ENCODE measurements around the gene SNAP91.
A peak's percentile ranks its signal among the peaks of the same experiment; 100 is the strongest.

The SNAP91 gene

DNA sequence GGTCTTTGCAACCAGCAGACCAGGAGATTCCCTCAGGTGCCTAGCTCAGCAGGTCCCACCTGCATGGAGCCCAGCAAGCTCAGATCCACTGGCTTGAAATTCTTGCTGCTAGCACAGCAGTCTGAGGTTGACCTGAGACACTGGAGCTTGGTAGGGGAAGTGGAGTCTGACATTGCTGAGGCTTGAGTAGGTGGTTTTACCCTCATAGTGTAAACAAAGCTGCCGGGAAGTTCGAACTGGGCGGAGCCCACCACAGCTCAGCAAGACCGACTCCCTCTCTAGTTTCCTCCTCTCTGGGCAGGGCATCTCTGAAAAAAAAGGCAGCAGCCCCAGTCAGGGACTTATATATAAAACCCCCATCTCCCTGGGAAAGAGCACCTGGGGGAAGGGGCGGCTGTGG is 162.3 kb downstream of the SNAP91 start:
- no peak for DNase-seq (ENCODE audit: low spot score)

DNA sequence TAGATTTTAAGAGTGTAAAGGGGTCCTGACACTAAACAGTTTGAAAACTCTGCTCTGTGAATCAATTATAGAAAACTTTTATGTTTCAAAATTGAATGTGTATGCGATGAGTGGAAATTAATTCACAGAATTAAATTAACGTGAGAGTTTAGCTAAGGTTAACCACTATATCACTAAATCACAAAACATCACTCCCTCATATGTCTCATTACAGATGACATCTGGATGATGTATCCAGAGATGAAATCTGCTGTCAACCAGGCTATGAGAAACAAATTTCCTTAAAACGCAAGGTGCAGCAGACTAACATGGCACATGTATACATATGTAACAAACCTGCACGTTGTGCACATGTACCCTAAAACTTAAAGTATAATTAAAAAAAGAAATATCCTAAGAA is 169.2 kb downstream of the SNAP91 start:
- DNase-seq (ENCODE audit: low spot score): no peak

DNA sequence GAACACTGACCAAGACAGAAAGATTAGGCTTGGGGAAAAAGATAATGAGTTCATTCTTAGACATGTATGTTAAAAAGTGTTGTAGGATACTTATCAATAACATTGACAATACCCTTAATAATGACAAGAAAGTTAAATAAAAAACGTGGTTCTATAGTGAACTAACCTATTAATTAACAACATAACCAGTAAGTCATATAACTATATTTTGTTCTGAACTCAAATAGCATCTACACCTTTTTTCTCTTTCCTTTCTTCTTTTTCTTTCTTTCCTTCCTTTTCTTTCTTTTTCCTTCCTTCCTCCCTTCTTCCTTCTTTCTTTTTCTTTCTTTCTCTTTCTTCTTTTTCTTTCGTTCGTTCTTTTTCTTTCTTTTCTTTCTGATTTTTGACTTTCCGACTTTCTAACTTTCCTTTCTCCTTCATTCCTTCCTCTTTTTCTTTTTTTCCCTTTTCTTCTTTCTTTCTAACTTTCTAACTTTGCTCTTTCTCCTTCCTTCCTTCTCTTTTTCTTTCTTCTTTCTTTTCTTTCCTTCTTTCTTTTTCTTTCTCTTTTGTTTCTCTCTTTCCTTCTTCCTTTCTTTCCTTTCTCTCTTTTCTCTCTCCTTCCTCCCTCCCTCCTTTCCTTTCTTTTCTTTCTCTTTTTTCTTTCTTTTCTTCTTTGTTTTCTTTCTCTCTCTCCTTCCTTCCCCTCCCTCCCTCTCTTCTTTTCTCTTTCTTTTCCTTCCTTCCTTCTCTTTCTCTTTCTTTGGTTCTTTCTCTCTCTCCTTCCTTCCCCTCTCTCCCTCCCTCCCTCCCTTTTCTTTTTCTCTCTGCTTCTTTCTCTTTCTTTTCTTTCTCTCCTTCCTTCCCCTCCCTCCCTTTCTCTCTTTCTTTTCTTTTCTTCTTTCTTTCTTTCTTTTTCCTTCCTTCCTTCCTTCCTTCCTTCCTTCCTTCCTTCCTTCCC is 172.0 kb downstream of the SNAP91 start:
- DNase-seq (ENCODE audit: low spot score): no peak

DNA sequence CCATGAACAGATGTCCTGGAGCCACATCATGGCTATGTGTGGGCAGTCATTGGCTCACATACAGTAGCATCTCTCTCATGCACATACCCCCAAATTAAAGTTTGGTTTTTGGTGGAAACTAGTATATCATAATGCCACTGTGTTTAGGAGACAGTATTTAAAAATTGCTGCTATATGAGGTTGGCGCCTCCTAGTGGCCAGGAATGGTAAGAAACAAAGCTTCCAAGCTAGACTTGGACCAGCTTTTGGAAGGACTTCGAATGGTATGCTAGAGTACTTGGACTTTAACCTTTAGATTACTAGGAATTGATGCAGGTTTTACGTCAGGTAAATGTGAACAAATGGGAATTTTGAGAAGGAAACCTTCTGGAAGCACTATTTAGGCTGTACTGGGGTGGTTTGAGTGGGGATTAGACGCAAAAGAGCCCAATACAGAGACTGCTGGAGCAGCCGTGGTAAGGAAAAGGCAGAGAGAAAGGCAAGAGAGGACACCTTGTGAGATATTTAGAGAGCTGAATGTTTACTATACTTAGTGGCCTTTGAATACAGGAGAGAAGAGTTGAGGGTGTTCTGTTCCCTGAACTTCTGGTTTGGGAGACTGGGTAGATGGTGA is 172.8 kb downstream of the SNAP91 start:
- DNase-seq (ENCODE audit: low spot score): peak; percentile 22

DNA sequence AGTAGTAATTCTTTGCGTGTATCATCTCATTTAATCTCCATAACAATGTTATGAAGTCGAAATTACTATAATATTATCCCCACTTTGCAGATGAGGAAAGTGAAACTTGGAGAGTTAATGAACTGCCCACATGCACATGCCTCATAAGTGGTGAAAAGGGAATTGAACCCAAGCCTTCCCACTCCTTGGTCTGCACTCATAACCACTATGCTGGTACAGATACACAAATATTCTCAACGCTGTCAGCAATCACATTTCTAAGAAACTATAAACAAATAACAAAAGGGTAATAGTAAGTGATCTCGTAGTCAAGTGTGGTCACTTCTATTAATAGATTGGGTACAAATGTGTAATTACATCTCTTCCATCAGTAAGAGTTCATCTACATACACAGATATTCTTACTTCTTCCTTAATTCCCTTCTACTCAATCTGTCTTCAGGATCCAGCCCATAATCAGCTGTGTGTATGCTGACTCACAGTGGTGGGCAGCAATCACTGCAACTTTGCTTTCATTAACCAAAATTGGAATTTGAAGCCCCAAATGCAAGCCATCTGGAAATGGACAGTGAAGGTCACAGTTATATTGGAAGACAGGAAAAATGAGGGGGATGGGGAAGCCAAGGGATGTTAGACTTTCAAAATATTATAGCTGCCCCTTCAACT is 190.0 kb downstream of the SNAP91 start:
- peak; percentile 4 for DNase-seq (ENCODE audit: low spot score)

DNA sequence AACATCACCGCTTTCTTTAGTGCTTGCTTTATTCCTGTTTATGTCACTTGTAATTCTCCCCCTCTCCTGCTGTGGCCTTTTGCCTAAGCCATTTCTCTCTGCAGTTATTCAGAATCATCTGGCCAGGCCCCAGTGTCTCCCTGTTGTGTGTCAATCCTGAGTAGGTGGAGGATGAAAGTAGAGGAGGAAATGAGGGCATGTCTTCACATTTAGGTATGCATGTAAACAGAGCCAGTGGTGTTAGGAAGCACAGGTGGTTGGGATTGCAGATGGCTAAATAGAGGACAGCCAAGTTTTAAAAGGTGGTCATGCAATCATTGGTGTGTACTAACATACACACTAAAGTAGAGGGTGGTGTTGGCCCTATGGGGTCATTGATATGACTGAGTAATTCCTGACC is 191.4 kb downstream of the SNAP91 start:
- no peak for DNase-seq (ENCODE audit: low spot score)

DNA sequence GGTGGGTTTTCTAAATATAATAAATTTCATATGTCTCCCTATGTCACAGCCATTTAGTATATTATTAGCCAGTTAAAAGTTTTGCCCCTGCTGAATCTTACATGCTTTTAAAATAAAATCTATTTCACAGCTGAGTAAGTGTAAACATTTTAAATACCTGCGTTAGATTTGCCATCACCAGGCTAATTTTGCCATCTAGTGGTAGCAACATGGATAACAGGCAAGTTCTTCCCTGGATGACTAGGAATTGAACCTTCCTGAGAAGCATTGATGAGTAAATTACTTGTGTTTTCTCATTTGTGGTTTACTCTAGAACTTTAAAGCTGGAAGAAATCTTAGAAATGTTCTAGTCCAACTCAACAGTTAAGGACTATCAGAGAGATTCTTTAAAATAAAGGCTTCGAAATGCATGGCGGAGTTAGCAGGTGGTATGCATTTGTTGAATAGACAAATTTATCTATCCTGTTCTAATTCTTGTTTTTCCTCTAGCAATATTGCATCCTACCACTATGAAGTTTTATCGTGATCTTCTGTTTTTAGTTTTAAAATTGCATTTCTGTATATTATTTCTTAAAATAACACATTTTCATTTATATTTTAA is 193.9 kb downstream of the SNAP91 start:
- peak; percentile 68 for DNase-seq (ENCODE audit: low spot score)

DNA sequence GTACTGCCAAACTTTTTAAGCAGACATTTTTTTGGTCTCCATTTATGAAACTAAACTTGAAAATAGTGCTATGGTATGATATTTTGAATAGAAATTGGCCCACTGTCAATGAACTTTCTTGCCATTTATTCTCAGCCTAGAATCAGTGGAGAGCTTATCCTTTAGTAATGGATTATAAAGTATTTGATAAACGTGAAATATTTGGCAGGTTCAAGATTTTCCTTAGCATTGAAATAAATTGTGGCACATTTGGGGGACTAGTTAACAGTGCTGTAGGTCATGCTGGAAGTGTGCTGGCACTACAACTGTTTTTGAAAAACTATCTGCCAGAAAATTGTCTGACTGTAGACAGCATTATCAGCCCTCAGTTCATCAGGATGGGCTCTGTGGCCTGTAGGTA is 194.4 kb downstream of the SNAP91 start:
- no peak for DNase-seq (ENCODE audit: low spot score)

DNA sequence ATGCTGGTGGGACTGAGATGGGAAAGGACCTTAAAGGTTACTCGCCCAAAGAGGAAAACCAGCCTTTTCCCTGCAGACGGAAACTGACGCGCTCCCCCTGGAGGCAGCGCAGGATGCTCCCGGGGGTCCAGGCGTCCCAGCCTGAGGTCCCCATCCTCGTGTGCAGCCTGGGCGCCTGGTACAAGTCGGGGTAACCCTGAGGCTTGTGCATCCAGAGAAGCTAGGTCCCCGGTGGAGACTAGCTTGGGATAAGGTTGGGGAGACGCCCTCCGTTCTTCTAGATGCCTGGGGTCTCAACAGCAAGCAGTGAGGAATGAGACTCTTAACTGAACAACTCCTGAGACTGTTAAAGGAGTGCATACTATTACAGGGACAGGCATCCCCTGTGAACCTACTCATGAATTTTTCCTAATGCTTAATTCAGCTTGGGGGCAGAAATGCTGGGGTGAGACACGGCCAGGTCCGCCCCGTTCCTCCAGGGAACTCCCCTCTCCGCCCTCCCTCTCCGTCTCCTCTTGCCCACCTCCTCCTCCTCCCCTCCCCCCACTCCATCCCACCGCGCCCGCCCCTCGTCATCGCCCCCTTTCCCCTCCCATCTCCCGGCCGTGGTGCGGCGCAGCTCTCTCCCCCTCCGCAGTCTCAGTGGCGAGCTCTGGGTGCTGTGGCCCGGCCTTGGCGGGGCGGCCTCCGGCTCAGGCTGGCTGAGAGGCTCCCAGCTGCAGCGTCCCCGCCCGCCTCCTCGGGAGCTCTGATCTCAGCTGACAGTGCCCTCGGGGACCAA is 196.8 kb downstream of the SNAP91 start, which contains the start of gene PRSS35:
Gene PRSS35 (plus strand): TSS at position 634 of the 781 bp plus-strand sequence. CDS start 10,908 bp downstream, outside the sequence.
- peak; percentile 11 for DNase-seq (ENCODE audit: low spot score)

DNA sequence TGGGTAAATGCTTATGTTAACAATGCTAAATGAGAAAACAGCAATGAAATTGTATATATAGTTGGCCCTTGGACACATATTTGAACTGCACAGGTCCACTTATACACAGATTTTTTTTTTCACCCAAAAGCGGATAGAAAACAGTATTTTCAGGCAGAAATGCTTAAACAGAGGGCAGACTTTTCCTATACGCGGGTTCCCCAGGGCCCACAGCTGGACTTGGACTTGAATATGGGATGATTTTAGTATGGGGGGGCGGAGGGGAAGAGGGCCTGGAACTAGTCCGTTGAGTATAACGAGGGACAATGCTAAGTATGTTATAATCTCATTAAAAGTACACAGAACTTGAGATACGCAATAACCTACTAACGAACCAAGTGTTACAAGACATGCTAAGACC is 197.6 kb downstream of the SNAP91 start:
- DNase-seq (ENCODE audit: low spot score): no peak

DNA sequence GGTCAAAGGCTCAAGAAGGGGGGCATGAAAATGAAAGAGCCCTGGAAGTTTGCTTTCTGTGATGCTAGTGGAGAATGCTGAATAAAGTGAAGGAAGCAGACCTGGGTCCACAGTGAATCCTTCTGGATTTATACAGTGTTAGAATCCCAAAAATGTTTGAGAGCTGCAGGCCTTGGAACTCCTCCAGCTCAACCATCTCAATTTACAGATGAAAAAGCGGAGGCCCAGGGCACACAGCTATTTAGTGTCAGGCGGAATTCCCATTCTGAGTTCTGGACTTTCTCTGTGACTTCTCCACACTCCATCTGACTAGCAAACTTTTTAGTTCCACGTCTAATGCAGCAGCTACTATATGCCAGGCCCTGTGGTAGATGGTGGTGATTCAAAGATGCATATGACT is 198.1 kb downstream of the SNAP91 start:
- no peak for DNase-seq (ENCODE audit: low spot score)

DNA sequence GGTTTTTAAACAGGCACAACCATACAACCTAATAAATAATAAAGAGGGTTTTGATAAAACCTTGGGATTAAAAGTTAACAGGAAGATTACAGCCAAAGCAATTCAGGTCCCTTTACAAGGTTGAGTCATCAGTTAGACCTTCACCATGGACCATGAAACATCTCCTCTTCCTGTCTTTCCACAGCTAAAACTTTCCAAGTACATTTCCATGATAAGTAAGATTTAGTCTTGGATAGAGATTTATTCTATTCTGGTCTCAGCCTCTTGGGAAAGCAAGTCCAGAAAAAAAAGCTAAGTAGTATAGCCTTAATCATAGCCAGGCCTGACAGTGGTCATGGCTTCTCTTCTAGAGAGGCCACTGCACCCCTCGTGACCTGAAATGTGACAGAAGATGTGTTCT is 199.5 kb downstream of the SNAP91 start:
- no peak for DNase-seq (ENCODE audit: low spot score)

DNA sequence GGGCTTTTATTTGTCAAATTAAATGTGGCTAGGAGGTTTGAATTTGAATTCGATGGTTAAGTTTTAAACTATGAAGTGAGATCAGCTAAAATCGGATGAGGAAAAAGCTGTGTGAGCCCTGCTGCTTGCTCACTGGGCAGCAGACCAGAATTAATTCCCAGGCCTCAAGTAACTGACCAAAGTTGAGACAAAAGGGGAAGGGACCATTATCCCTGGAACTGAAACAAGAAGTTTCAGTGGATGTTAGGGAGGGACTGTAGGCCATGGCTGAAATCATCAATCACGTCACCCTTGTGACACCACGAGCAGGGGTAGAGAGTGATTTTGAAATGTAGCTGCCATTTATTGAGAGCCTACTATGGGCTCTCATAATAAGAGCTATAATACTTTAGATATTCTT is 203.5 kb downstream of the SNAP91 start:
- no peak for DNase-seq (ENCODE audit: low spot score)

All from RKO (cell line).